ENCODE data around the gene LARP4.

GRCh38 chr12:50524621-50525020 lies 123.9 kb downstream of the LARP4 start:
- TF ChIP-seq CTCF (IDR thresholded peaks at IDR 0.05) (no peak), POLR2AphosphoS5 (IDR thresholded peaks at IDR 0.05) (no peak), POLR2A (IDR thresholded peaks at IDR 0.05) (no peak), EP300 (IDR thresholded peaks at IDR 0.05) (no peak)

All from gastroesophageal sphincter (tissue), 3 donors.